ENCODE data around the gene LRP11.

DNA sequence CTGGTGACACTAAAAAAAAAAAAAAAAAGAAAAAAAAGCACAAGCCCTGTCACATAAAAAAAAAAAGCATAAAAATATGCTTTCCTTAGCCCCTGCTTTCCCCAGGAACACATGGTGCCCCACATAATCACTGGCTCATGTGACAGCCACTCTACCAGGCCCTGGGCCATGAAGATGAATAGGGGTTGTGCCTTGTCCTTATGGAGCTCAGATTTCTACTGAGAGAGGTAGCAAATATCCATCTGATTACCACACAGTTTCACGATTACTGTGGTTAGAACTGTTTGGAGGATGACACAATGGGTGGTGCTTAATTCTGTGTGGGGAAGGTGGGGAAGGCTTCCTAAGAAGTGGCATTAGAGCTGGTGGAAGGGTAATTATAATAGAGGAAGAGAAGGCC is 24.5 kb upstream of the LRP11 start:
- no peak for TF ChIP-seq GATA2 (IDR thresholded peaks at IDR 0.05; ENCODE audit: low read depth, low read length)
- no peak for TF ChIP-seq GATA3 (IDR thresholded peaks at IDR 0.05; ENCODE audit: low read depth, low read length)
